PC-3 (cell line): ENCODE data around the gene CYREN.

Experiments used
- CTCF ChIP-seq: fragments of 300-600 bp; sonication (generic); conservative IDR thresholded peaks from 2 replicates; pipeline ENCODE4 v1.5.1; 2017; ENCODE audit warnings: antibody characterized with exemption, low read depth, mild to moderate bottlenecking, low read length
- EZH2 ChIP-seq: fragments of 300-600 bp; sonication (generic); IDR thresholded peaks from one replicate; pipeline ENCODE4 v1.6.1; 2017; ENCODE audit warnings: antibody characterized with exemption, mild to moderate bottlenecking, low read length; ENCODE audit not compliant: unreplicated experiment

DNA sequence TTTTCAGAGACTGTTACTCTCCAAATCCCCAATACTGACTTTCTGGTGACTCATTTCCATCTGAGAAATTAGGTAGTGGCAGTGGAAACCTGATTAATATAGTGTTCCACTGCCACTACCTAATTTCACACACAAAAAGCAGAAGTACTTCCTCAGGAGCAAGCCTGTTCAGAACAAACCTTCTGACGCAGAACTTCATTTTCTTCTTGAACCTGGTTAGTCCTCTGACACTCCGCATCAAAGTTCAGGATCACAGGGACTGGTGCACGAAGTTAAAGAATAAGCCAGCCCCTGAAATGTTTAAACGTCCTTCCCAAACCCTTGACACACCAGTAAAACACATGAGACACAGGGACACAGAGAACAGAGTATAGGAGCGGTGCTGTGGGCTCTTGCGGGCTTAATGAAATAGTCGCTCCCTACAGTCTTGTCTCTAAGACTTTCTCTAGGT lies 36.5 kb upstream of the CYREN start:
- TF ChIP-seq CTCF, result no peak
- no peak for TF ChIP-seq EZH2
